Left cardiac atrium (tissue), 4 donors: ENCODE data around the gene DDX20. TPM values are rescaled to one million over a fixed set of nuclear protein-coding genes. Genes with fewer than 3 reads are reported as not detected.
A peak's percentile ranks its signal among the peaks of the same experiment; 100 is the strongest.

Experiments
- ATAC-seq, 2 donors: fragments of 200-7000 bp; cut with Tn5 transposase; one replicate each; pipeline ENCODE4 v1.9.1; 2020; ENCODE audit warnings: mild to moderate bottlenecking in 2 of 2, moderate library complexity in 2 of 2
- DNase-seq: peaks from one replicate; pipeline ENCODE4 v3.0.0-alpha.2; 2020
- intact Hi-C, 2 donors: fragments of 100-400 bp; cut with DNase I; formaldehyde crosslinking; loops; one replicate each; pipeline versions ENCODE4 v1.14.1 to v1.15.1; 2022 to 2023
- long read RNA-seq: library from polyadenylated mRNA; unstranded; transcript quantifications from one replicate; pipeline ENCODE4 v2.0.0, GENCODE V29; 2021
- total RNA-seq, 2 donors: library from RNA; stranded (reverse); fragmentation: NEBNext Ultra II Directional; extraction: Animal tissue kit (Norgen Biotek cat#: 25700); gene quantifications; one replicate each; pipeline ENCODE4 v1.2.1, GENCODE V29; 2021
- donor health status: DM: no; HTN: yes; CAD: no.
- donor health status: DM: no; HTN: yes; CAD: no; lungs with severe emphysema.
- donor health status: DM: yes; HTN: yes; CAD: no.
- donor health status: Dilated cardiomyopathy.

Gene DDX20
- total RNA-seq = 1 to 10 TPM; 7.8 TPM
- long read RNA-seq, full-length matches to known transcripts = 12 of 13 reads
- long read RNA-seq, partial matches to known transcripts = 1 of 13 reads
- long read RNA-seq, other reads (novel, unspliced or antisense) = 0 of 13 reads

- DNase-seq (peak; percentile 94), ATAC-seq (peak; percentile 97 to 98)
- intact Hi-C loops = loop anchor here (2.0 to 10.0 kb wide), 2 partner anchors 41 to 271 kb away; no protein-coding TSS in a partner anchor
These were observed at the start of gene DDX20 for GRCh38 chr1:111755331-111756123. Gene DDX20, plus strand, starts transcription at chr1:111755901. Its CDS starts 24 bp downstream, at chr1:111755925.

- ATAC-seq (no peak), DNase-seq (no peak)
- intact Hi-C loops = no loop called here
These were observed 48.8 kb upstream of the DDX20 start for GRCh38 chr1:111706921-111707320.

- intact Hi-C loops = no loop called here
- ATAC-seq = no peak
- no peak for DNase-seq
These were observed 47.8 kb upstream of the DDX20 start for GRCh38 chr1:111707906-111708305.

- ATAC-seq (no peak), DNase-seq (no peak)
- intact Hi-C loops = no loop called here
These were observed 45.7 kb upstream of the DDX20 start for GRCh38 chr1:111709986-111710385.

GRCh38 chr1:111716333-111716732, 39.4 kb upstream of the DDX20 start:
- ATAC-seq = no peak
- intact Hi-C loops = loop anchor here in 1 of 2 donors (5.0 kb wide), 1 partner anchor 36 kb away; no protein-coding TSS in a partner anchor
- no peak for DNase-seq

GRCh38 chr1:111717450-111717849, 38.3 kb upstream of the DDX20 start:
- DNase-seq (no peak), ATAC-seq (no peak)
- intact Hi-C loops = loop anchor here in 1 of 2 donors (5.0 kb wide), 1 partner anchor 35 kb away; no protein-coding TSS in a partner anchor

GRCh38 chr1:111719135-111719534, 36.6 kb upstream of the DDX20 start:
- intact Hi-C loops = loop anchor here in 1 of 2 donors (5.0 kb wide), 1 partner anchor 33 kb away; no protein-coding TSS in a partner anchor
- ATAC-seq (no peak), DNase-seq (no peak)

- DNase-seq (peak; percentile 73), ATAC-seq (peak; percentile 18 to 57)
- intact Hi-C loops = loop anchor here (2.0 to 5.0 kb wide), 2 partner anchors 19 to 33 kb away; partner anchors contain the start of gene INKA2 (in 1 of the 2)
These were observed 36.0 kb upstream of the DDX20 start for GRCh38 chr1:111719674-111720132.

GRCh38 chr1:111720274-111720976, 35.3 kb upstream of the DDX20 start:
- DNase-seq = peak; percentile 58
- intact Hi-C loops = loop anchor here in 1 of 2 donors (2.0 kb wide), 1 partner anchor 18 kb away; the partner anchor contains the start of gene INKA2
- peak; percentile 62 to 67 for ATAC-seq

- ATAC-seq = peak in 1 of 2 donors; percentile 9
- DNase-seq = no peak
- intact Hi-C loops = loop anchor here in 1 of 2 donors (2.0 kb wide), 1 partner anchor 18 kb away; the partner anchor contains the start of gene INKA2
These were observed 34.5 kb upstream of the DDX20 start for GRCh38 chr1:111720977-111721786.

GRCh38 chr1:111723091-111723806, 32.5 kb upstream of the DDX20 start:
- DNase-seq (no peak), ATAC-seq (no peak)
- intact Hi-C loops = no loop called here

GRCh38 chr1:111723871-111724270, 31.8 kb upstream of the DDX20 start:
- DNase-seq (no peak), ATAC-seq (no peak)
- intact Hi-C loops = no loop called here

- intact Hi-C loops = no loop called here
- peak; percentile 67 for DNase-seq
- peak; percentile 58 to 67 for ATAC-seq
These were observed 30.5 kb upstream of the DDX20 start for GRCh38 chr1:111725192-111725591.

- DNase-seq (no peak), ATAC-seq (no peak)
- intact Hi-C loops = no loop called here
These were observed 28.6 kb upstream of the DDX20 start for GRCh38 chr1:111727056-111727455.

GRCh38 chr1:111729271-111729921, 26.3 kb upstream of the DDX20 start:
- intact Hi-C loops = no loop called here
- ATAC-seq (peak; percentile 60 to 67), DNase-seq (peak; percentile 71)

GRCh38 chr1:111729946-111730681, 25.6 kb upstream of the DDX20 start:
- ATAC-seq (no peak), DNase-seq (no peak)
- intact Hi-C loops = no loop called here

- DNase-seq (no peak), ATAC-seq (no peak)
- intact Hi-C loops = no loop called here
These were observed 25.0 kb upstream of the DDX20 start for GRCh38 chr1:111730706-111731105.
